Ovary (tissue), 3 donors: ENCODE data around the gene OR13C8.
"Not testable (repeated sequence)": the region's sequence is repeated elsewhere in the genome, so short reads cannot be mapped to it uniquely, and the experiment has no call there.

Experiments used
- POLR2A ChIP-seq: fragments of 450-650 bp; IDR thresholded peaks from one replicate; pipeline ENCODE4 v1.6.1; 2017; ENCODE audit warnings: antibody characterized with exemption, mild to moderate bottlenecking, moderate library complexity
- TF ChIP-seq, protein P1 (sequence below), 3 donors: fragments of 450-650 bp in 2 of 3; fragments of 200-600 bp in 1 of 3; IDR thresholded peaks; one replicate each; pipeline versions ENCODE4 v1.5.1 to v1.8.0; 2016 to 2022; ENCODE audit warnings: antibody characterized with exemption in 3 of 3, mild to moderate bottlenecking in 1 of 3
- donor health status: DM: no; HTN: no; CAD: no.

DNA sequence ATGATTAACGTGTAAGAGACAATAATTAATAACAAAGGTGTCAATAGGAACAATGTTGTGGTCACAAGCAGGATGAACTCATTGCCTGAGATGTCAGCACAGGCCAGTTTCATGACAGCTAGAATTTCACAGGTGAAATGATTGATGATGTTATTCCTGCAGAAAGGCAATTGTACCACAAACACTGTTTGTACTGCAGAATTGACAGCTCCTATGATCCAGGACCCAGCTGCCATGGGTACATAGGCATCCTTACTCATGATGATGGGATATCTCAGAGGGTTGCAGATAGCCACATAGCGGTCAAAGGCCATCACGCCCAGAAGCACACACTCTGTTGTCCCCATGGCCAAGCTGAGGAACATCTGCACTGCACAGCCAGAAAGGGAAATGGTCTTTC, 29.8 kb downstream of the OR13C8 start:
- not testable (repeated sequence) for TF ChIP-seq POLR2A
- TF ChIP-seq, protein P1, sequence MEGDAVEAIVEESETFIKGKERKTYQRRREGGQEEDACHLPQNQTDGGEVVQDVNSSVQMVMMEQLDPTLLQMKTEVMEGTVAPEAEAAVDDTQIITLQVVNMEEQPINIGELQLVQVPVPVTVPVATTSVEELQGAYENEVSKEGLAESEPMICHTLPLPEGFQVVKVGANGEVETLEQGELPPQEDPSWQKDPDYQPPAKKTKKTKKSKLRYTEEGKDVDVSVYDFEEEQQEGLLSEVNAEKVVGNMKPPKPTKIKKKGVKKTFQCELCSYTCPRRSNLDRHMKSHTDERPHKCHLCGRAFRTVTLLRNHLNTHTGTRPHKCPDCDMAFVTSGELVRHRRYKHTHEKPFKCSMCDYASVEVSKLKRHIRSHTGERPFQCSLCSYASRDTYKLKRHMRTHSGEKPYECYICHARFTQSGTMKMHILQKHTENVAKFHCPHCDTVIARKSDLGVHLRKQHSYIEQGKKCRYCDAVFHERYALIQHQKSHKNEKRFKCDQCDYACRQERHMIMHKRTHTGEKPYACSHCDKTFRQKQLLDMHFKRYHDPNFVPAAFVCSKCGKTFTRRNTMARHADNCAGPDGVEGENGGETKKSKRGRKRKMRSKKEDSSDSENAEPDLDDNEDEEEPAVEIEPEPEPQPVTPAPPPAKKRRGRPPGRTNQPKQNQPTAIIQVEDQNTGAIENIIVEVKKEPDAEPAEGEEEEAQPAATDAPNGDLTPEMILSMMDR (IDR thresholded peaks at IDR 0.05) = not testable (repeated sequence)
